ENCODE results near the gene FAM187B. TPM values are rescaled to one million over a fixed set of nuclear protein-coding genes. Genes with fewer than 3 reads are reported as not detected.
A peak's percentile ranks its signal among the peaks of the same experiment; 100 is the strongest.

The FAM187B gene
- total RNA-seq (2014; rRNA removed; shearing (Covaris generic)) = not detected in 2 replicates

- DNase-seq (ENCODE audit: low spot score) = no peak
Measured at GRCh38 chr19:35228177-35228930, at the start of gene FAM187B. TSS of gene FAM187B (minus strand) at chr19:35228739. CDS start at chr19:35228680, 59 bp downstream.

- DNase-seq (ENCODE audit: low spot score) = no peak
Measured at GRCh38 chr19:35276706-35277281, 48.3 kb upstream of the FAM187B start.

GRCh38 chr19:35274323-35274722 is 45.8 kb upstream of the FAM187B start:
- DNase-seq (ENCODE audit: low spot score) = no peak

GRCh38 chr19:35273686-35274259 is 45.2 kb upstream of the FAM187B start:
- no peak for DNase-seq (ENCODE audit: low spot score)

GRCh38 chr19:35272954-35273649 is 44.6 kb upstream of the FAM187B start:
- DNase-seq (ENCODE audit: low spot score) = no peak

GRCh38 chr19:35272122-35272719 is 43.7 kb upstream of the FAM187B start:
- DNase-seq (ENCODE audit: low spot score) = no peak

- DNase-seq (ENCODE audit: low spot score) = no peak
Measured at GRCh38 chr19:35271546-35271945, 43.0 kb upstream of the FAM187B start.

GRCh38 chr19:35270381-35270811 is 41.9 kb upstream of the FAM187B start:
- DNase-seq (ENCODE audit: low spot score) = no peak

GRCh38 chr19:35269438-35270117 is 41.0 kb upstream of the FAM187B start:
- DNase-seq (ENCODE audit: low spot score) = peak; percentile 96

GRCh38 chr19:35268536-35269437 is 40.2 kb upstream of the FAM187B start, which contains the start of gene USF2:
TSS of gene USF2 (plus strand) at chr19:35268962. CDS start at chr19:35269102, 140 bp downstream.
- DNase-seq (ENCODE audit: low spot score) = peak; percentile 74

GRCh38 chr19:35267818-35268535 is 39.4 kb upstream of the FAM187B start:
- peak; percentile 81 for DNase-seq (ENCODE audit: low spot score)

GRCh38 chr19:35267353-35267817 is 38.8 kb upstream of the FAM187B start:
- peak; percentile 32 for DNase-seq (ENCODE audit: low spot score)

GRCh38 chr19:35266520-35267352 is 38.2 kb upstream of the FAM187B start:
- peak; percentile 36 for DNase-seq (ENCODE audit: low spot score)

GRCh38 chr19:35265900-35266519 is 37.5 kb upstream of the FAM187B start:
- no peak for DNase-seq (ENCODE audit: low spot score)

GRCh38 chr19:35265126-35265899 is 36.8 kb upstream of the FAM187B start:
- DNase-seq (ENCODE audit: low spot score) = peak; percentile 9

GRCh38 chr19:35264268-35265125 is 36.0 kb upstream of the FAM187B start:
- DNase-seq (ENCODE audit: low spot score) = peak; percentile 19

All from HT-29 (cell line).